GM18873 (cell line): ENCODE results near the gene PLK5.
"Not testable (repeated sequence)": the region's sequence is repeated elsewhere in the genome, so short reads cannot be mapped to it uniquely, and the experiment has no call there.

ENCODE experiments used
- ATAC-seq: cut with Tn5 transposase; IDR thresholded peaks from one replicate; pipeline ENCODE4 v1.9.1; 2021; ENCODE audit warnings: mild to moderate bottlenecking, moderate library complexity, moderate number of reproducible peaks; ENCODE audit not compliant: unreplicated experiment, low FRiP score

Gene PLK5

GRCh38 chr19:1523412-1524286 is at the start of gene PLK5:
PLK5 (plus strand) TSS chr19:1524077; CDS start chr19:1526997, 2,920 bp downstream.
- no peak for ATAC-seq

- no peak for ATAC-seq
These were observed 49.0 kb upstream of the PLK5 start for GRCh38 chr19:1474765-1475351.

- no peak for ATAC-seq
These were observed 48.0 kb upstream of the PLK5 start for GRCh38 chr19:1475751-1476437.

- not testable (repeated sequence) for ATAC-seq
These were observed 46.8 kb upstream of the PLK5 start for GRCh38 chr19:1477056-1477455.

- ATAC-seq = peak; percentile 68
These were observed 44.8 kb upstream of the PLK5 start, which contains the start of gene C19orf25 for GRCh38 chr19:1478934-1479707. C19orf25 (minus strand) TSS chr19:1479215; CDS start chr19:1478903, 312 bp downstream.

GRCh38 chr19:1481224-1481892 is 42.5 kb upstream of the PLK5 start:
- ATAC-seq = no peak

GRCh38 chr19:1481893-1482360 is 42.0 kb upstream of the PLK5 start:
- no peak for ATAC-seq

- no peak for ATAC-seq
These were observed 41.3 kb upstream of the PLK5 start for GRCh38 chr19:1482361-1483130.

GRCh38 chr19:1483131-1483978 is 40.5 kb upstream of the PLK5 start:
- ATAC-seq = no peak

- no peak for ATAC-seq
These were observed 39.9 kb upstream of the PLK5 start for GRCh38 chr19:1483979-1484428.

GRCh38 chr19:1486720-1487575 is 36.9 kb upstream of the PLK5 start:
- no peak for ATAC-seq

- ATAC-seq = no peak
These were observed 36.1 kb upstream of the PLK5 start for GRCh38 chr19:1487576-1488281.

GRCh38 chr19:1488282-1488601 is 35.6 kb upstream of the PLK5 start:
- ATAC-seq = no peak

GRCh38 chr19:1489463-1490310 is 34.2 kb upstream of the PLK5 start:
- no peak for ATAC-seq

GRCh38 chr19:1490311-1491113 is 33.4 kb upstream of the PLK5 start, which contains the start of gene PCSK4:
PCSK4 (minus strand) TSS chr19:1490350; CDS start chr19:1490346, 4 bp downstream.
- ATAC-seq = peak; percentile 72
